HUES64 (cell line): ENCODE results near the gene RUFY4.
"Not testable (repeated sequence)": the region's sequence is repeated elsewhere in the genome, so short reads cannot be mapped to it uniquely, and the experiment has no call there.

ENCODE experiments used
- H3K27ac ChIP-seq: 2 replicates; pipeline ENCODE4 v1.7.0; 2013; ENCODE audit warnings: low read depth, low read length, inconsistent platforms
- H3K27me3 ChIP-seq: 2 replicates; pipeline ENCODE4 v1.6.1; 2013; ENCODE audit warnings: mild to moderate bottlenecking, low read length; ENCODE audit not compliant: insufficient read depth
- H3K36me3 ChIP-seq: 2 replicates; pipeline ENCODE4 v1.6.1; 2013; ENCODE audit warnings: mild to moderate bottlenecking, low read length; ENCODE audit not compliant: insufficient read depth
- H3K4me1 ChIP-seq: 2 replicates; pipeline ENCODE4 v1.6.1; 2013; ENCODE audit warnings: mild to moderate bottlenecking, low read length, moderate library complexity; ENCODE audit not compliant: insufficient read depth
- H3K4me3 ChIP-seq: 2 replicates; pipeline ENCODE4 v1.5.1; 2013; ENCODE audit warnings: mild to moderate bottlenecking, low read length, moderate library complexity
- H3K9ac ChIP-seq: 2 replicates; pipeline ENCODE4 v1.6.1; 2013; ENCODE audit warnings: mild to moderate bottlenecking, low read depth, low read length
- H3K9me3 ChIP-seq: 2 replicates; pipeline ENCODE4 v1.6.1; 2013; ENCODE audit warnings: low read depth, low read length; ENCODE audit not compliant: insufficient read depth
- WGBS: fragments of 150-250, 120-280 bp; methylation state at CpG from one replicate; pipeline ENCODE4 v1.1.7; 2013; ENCODE audit warnings: missing lambda C conversion rate; 5-methylcytosine and 5-hydroxymethylcytosine counted together

RUFY4 gene

GRCh38 chr2:218043701-218044109 lies 25.3 kb upstream of the RUFY4 start:
- Histone ChIP-seq H3K36me3 (no peaks in the 10 kb centered on the region), H3K27ac (no peak overlapping the region), H3K9me3 (peaks cover 12% of the 10 kb centered on the region; the same call in 1 of the 2 replicates), H3K27me3 (no peaks in the 10 kb centered on the region), H3K4me3 (no peak overlapping the region), H3K9ac (no peak overlapping the region), H3K4me1 (no peaks in the 10 kb centered on the region)
- 93% methylated on average over 5 of the region's 5 CpGs for WGBS

DNA sequence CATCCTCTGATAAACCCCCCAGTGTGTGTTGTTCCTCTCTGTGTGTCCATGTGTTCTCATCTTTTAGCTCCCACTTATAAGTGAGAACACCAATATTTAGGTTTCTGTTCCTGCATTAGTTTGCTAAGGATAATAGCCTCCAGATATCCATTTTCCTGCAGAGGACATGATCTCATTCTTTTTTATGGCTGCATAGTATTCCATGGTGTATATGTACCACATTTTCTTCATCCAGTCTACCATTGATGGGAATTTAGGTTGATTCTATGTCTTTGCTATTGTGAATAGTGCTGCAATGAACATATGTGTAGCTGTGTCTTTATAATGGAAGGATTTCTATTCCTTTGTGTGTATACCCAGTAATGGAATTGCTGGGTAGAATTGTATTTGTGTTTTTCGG lies 24.5 kb upstream of the RUFY4 start:
- H3K9me3 ChIP-seq: peaks cover 12% of the 10 kb centered on the region; the same call in 1 of the 2 replicates
- H3K9ac ChIP-seq, H3K27ac ChIP-seq, H3K36me3 ChIP-seq, H3K4me3 ChIP-seq, H3K27me3 ChIP-seq, H3K4me1 ChIP-seq: not testable (repeated sequence)
- WGBS: no CpG with 5 or more reads among the region's 1 CpG

DNA sequence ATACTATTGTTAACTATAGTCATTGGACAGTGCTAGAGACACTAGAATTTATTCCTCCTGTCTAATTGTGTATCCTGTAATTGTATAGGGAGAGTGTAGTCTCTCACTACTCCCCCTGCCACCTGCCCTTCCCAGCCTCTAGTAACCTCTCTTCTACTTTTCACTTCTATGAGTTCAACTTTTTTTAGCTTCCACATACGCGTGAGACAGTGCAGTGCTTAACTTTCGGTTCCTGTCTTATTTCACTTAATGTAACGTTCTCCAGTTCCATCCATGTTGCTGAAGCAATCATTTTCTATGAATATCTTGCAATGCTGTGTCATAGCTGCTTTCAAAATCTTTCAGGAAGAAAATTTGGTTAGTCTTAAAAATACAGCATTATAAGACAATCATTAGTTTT lies 22.8 kb upstream of the RUFY4 start:
- no peaks in the 10 kb centered on the region for H3K27me3 ChIP-seq
- no peak overlapping the region for H3K9ac ChIP-seq
- H3K4me3 ChIP-seq: no peak overlapping the region
- peaks cover 12% of the 10 kb centered on the region; the same call in 1 of the 2 replicates for H3K9me3 ChIP-seq
- 90% methylated on average over 4 of the region's 4 CpGs for WGBS
- no peak overlapping the region for H3K27ac ChIP-seq
- H3K4me1 ChIP-seq: no peaks in the 10 kb centered on the region
- no peaks in the 10 kb centered on the region for H3K36me3 ChIP-seq

GRCh38 chr2:218047536-218048225 lies 21.4 kb upstream of the RUFY4 start:
- WGBS: 91% methylated on average over 5 of the region's 8 CpGs
- Histone ChIP-seq H3K9me3 (peaks cover 12% of the 10 kb centered on the region; the same call in 1 of the 2 replicates), H3K9ac (no peak overlapping the region), H3K4me1 (no peaks in the 10 kb centered on the region), H3K27ac (no peak overlapping the region), H3K4me3 (no peak overlapping the region), H3K36me3 (no peaks in the 10 kb centered on the region), H3K27me3 (no peaks in the 10 kb centered on the region)

- H3K27ac ChIP-seq: no peak overlapping the region
- no peaks in the 10 kb centered on the region for H3K4me1 ChIP-seq
- no peaks in the 10 kb centered on the region for H3K27me3 ChIP-seq
- WGBS: 89% methylated on average over 3 of the region's 3 CpGs
- no peaks in the 10 kb centered on the region for H3K36me3 ChIP-seq
- H3K4me3 ChIP-seq: no peak overlapping the region
- H3K9ac ChIP-seq: no peak overlapping the region
- no peaks in the 10 kb centered on the region for H3K9me3 ChIP-seq
Measured at GRCh38 chr2:218051903-218052302, 17.1 kb upstream of the RUFY4 start.

DNA sequence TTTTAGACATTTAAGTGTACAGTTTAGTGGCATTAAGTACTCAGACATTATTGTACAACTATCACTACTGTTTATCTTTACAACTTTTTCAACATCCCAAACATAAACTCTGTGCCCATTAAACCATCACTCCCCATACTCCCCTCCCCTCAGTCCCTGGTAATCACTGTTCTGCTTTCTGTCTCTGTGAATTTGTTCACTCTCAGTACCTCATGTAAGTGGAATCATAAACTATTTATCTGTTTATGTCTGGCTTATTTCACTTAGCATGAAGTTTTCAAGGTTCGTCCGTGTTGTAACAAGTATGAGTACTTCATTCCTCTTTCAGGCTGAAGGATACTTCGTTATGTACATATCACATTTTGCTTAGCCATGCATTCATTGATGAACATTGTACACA lies 9.8 kb upstream of the RUFY4 start:
- no peak overlapping the region for H3K9ac ChIP-seq
- H3K4me3 ChIP-seq: no peak overlapping the region
- no peaks in the 10 kb centered on the region for H3K9me3 ChIP-seq
- H3K27ac ChIP-seq: no peak overlapping the region
- H3K27me3 ChIP-seq: 0 out of 2 replicates have a peak, but pooled peaks cover 3% of the 10 kb centered on the region
- H3K36me3 ChIP-seq: no peaks in the 10 kb centered on the region
- 97% methylated on average over 3 of the region's 3 CpGs for WGBS
- H3K4me1 ChIP-seq: no peaks in the 10 kb centered on the region

- H3K4me3 ChIP-seq: no peak overlapping the region
- H3K36me3 ChIP-seq: no peaks in the 10 kb centered on the region
- 76% methylated on average over 5 of the region's 5 CpGs for WGBS
- 0 out of 2 replicates have a peak, but pooled peaks cover 3% of the 10 kb centered on the region for H3K27me3 ChIP-seq
- no peak overlapping the region for H3K27ac ChIP-seq
- H3K9ac ChIP-seq: no peak overlapping the region
- H3K4me1 ChIP-seq: no peaks in the 10 kb centered on the region
- H3K9me3 ChIP-seq: no peaks in the 10 kb centered on the region
Measured at GRCh38 chr2:218060118-218060517, 8.9 kb upstream of the RUFY4 start.

- 95% methylated on average over 7 of the region's 7 CpGs for WGBS
- H3K9ac ChIP-seq: no peak overlapping the region
- 0 out of 2 replicates have a peak, but pooled peaks cover 3% of the 10 kb centered on the region for H3K27me3 ChIP-seq
Measured at GRCh38 chr2:218060950-218061660, 7.9 kb upstream of the RUFY4 start.

DNA sequence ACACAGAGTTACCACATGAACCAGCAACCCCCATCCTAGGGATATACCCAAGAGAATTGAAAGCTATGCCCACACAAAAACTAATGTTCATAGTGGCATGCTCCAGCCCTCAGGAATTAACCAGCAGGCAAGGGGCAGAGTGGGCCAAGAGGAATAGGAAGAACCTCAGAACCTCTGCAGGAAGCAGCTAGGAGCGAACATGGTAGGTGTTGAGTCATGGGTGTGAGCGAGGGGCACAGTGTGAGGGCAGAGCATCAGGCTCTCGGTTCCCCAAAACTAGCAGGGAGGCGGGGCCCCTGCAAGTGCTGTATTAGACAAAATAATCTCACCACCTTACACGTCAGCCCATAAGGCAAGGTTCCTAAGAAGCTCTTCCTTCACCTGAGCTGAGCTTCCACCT lies 5.6 kb upstream of the RUFY4 start:
- H3K4me3 ChIP-seq: no peak overlapping the region
- no peak overlapping the region for H3K9ac ChIP-seq
- no peak overlapping the region for H3K27ac ChIP-seq
- peaks cover 14% of the 10 kb centered on the region for H3K27me3 ChIP-seq
- H3K4me1 ChIP-seq: no peaks in the 10 kb centered on the region
- H3K36me3 ChIP-seq: no peaks in the 10 kb centered on the region
- no peaks in the 10 kb centered on the region for H3K9me3 ChIP-seq
- 95% methylated on average over 5 of the region's 5 CpGs for WGBS

More at GRCh38 chr2:218060950-218061660, 7.9 kb upstream of the RUFY4 start:
- H3K4me1 ChIP-seq: no peaks in the 10 kb centered on the region
- no peaks in the 10 kb centered on the region for H3K36me3 ChIP-seq
- H3K27ac ChIP-seq: no peak overlapping the region
- H3K9me3 ChIP-seq: no peaks in the 10 kb centered on the region
- H3K4me3 ChIP-seq: no peak overlapping the region

- Histone ChIP-seq H3K27me3 (peaks cover 13% of the 10 kb centered on the region), H3K27ac (no peak overlapping the region), H3K9me3 (no peaks in the 10 kb centered on the region), H3K36me3 (no peaks in the 10 kb centered on the region), H3K9ac (no peak overlapping the region), H3K4me3 (no peak overlapping the region), H3K4me1 (no peaks in the 10 kb centered on the region)
- 95% methylated on average over 6 of the region's 6 CpGs for WGBS
Measured at GRCh38 chr2:218063896-218064295, 5.2 kb upstream of the RUFY4 start.

DNA sequence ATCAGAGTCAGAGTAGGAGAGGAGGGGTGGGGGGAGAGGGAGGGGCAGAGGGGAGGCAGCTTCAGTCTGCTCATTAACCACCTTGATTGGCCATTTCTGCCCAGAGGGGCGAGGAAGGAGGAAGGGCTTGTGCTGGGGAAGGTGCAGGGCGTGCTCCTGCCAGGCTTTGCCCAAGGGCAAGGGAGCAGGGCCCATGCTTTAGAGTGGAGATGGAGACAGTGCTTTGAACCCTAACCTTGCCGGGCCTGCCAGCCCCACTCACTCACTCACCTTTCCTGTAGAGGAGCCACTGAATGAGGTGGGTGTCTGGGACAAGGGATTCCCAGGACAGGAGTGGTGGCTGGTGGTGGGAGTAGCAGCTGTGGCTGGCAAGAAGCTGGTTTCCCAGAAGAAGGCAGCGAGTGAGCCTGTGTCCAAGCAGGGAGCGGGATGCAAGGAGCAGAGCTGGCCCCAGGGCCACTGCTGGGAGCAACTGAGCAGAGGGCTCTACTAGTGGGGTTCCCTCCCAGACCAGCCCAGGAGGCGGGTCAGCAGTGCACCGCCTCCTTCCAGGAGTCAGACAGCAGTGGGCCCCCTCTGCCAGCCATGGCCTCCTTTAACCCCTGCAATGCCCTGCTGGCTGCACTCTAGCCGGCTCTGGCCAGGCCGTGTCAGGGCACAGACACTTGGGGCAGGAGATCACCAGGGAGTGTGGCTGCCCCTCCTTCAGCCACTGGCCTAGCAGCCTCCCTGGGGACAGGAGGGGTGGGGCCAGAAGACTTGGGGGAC lies 3.6 kb upstream of the RUFY4 start:
- Histone ChIP-seq H3K9me3 (no peaks in the 10 kb centered on the region), H3K4me3 (no peak overlapping the region), H3K4me1 (no peaks in the 10 kb centered on the region), H3K27me3 (peaks cover 13% of the 10 kb centered on the region), H3K36me3 (no peaks in the 10 kb centered on the region), H3K9ac (no peak overlapping the region), H3K27ac (no peak overlapping the region)
- 70% methylated on average over 9 of the region's 9 CpGs for WGBS
